GM21825 (cell line): Measurements from ENCODE around the gene OR1M1.
A peak's percentile ranks its signal among the peaks of the same experiment; 100 is the strongest.

Source experiments
- ATAC-seq: cut with Tn5 transposase; IDR thresholded peaks from one replicate; pipeline ENCODE4 v1.9.1; 2021; ENCODE audit warnings: mild to moderate bottlenecking, moderate library complexity; ENCODE audit not compliant: unreplicated experiment

Gene OR1M1

GRCh38 chr19:9075064-9075949 is 11.6 kb upstream of the OR1M1 start:
- no peak for ATAC-seq

- no peak for ATAC-seq
These were observed 10.0 kb upstream of the OR1M1 start for GRCh38 chr19:9076901-9077300.

- no peak for ATAC-seq
These were observed 8.2 kb upstream of the OR1M1 start for GRCh38 chr19:9078651-9079050.

- ATAC-seq = no peak
These were observed 20.5 kb downstream of the OR1M1 start, which contains the start of gene OR7G2 for GRCh38 chr19:9107375-9107774. TSS of gene OR7G2 (minus strand) at chr19:9107475. CDS start at chr19:9103243, 4,232 bp downstream.

- no peak for ATAC-seq
These were observed 23.1 kb downstream of the OR1M1 start for GRCh38 chr19:9109959-9110358.

GRCh38 chr19:9115307-9115813 is 28.5 kb downstream of the OR1M1 start, which contains the start of gene OR7G1:
TSS of gene OR7G1 (minus strand) at chr19:9115763. CDS start at chr19:9115763, 0 bp downstream.
- no peak for ATAC-seq

- ATAC-seq = no peak
These were observed 29.7 kb downstream of the OR1M1 start for GRCh38 chr19:9116547-9116946.

GRCh38 chr19:9126900-9127405 is 40.1 kb downstream of the OR1M1 start, which contains the start of gene OR7G3:
TSS of gene OR7G3 (minus strand) at chr19:9126950. CDS start at chr19:9126950, 0 bp downstream.
- no peak for ATAC-seq

GRCh38 chr19:9128171-9128570 is 41.3 kb downstream of the OR1M1 start:
- no peak for ATAC-seq

GRCh38 chr19:9130965-9131364 is 44.1 kb downstream of the OR1M1 start:
- ATAC-seq = no peak

- ATAC-seq = no peak
These were observed 45.6 kb downstream of the OR1M1 start for GRCh38 chr19:9132422-9132821.

- ATAC-seq = no peak
These were observed 52.8 kb downstream of the OR1M1 start for GRCh38 chr19:9139609-9140158.

- ATAC-seq = peak; percentile 94
These were observed 53.5 kb downstream of the OR1M1 start, which contains the start of gene ZNF317 for GRCh38 chr19:9140159-9140874. TSS of gene ZNF317 (plus strand) at chr19:9140397. CDS start at chr19:9156017, 15,620 bp downstream.

GRCh38 chr19:9144920-9145319 is 58.1 kb downstream of the OR1M1 start:
- no peak for ATAC-seq
